CD4-positive, alpha-beta T cell treated with Interleukin-2 at 100 ng/mL for 4 hours (primary cell): ENCODE measurements around the gene USP9Y.

Experiments used
- DNase-seq: peaks from one replicate; pipeline ENCODE4 v3.0.0-alpha.2; 2020; ENCODE audit warnings: low spot score

Gene USP9Y

GRCh38 chrY:12765976-12766375, 64.9 kb downstream of the USP9Y start:
- no peak for DNase-seq

- DNase-seq = no peak
Observed at GRCh38 chrY:12784521-12784920, 83.5 kb downstream of the USP9Y start.

GRCh38 chrY:12793999-12794398, 93.0 kb downstream of the USP9Y start:
- DNase-seq = no peak

- DNase-seq = no peak
Observed at GRCh38 chrY:12808046-12808445, 107.0 kb downstream of the USP9Y start.

- no peak for DNase-seq
Observed at GRCh38 chrY:12809034-12809433, 108.0 kb downstream of the USP9Y start.

GRCh38 chrY:12823408-12823807, 122.4 kb downstream of the USP9Y start:
- DNase-seq = no peak

- no peak for DNase-seq
Observed at GRCh38 chrY:12826791-12827190, 125.8 kb downstream of the USP9Y start.

GRCh38 chrY:12833284-12833683, 132.3 kb downstream of the USP9Y start:
- DNase-seq = no peak

GRCh38 chrY:12837550-12837949, 136.5 kb downstream of the USP9Y start:
- no peak for DNase-seq

- DNase-seq = no peak
Observed at GRCh38 chrY:12841368-12841767, 140.3 kb downstream of the USP9Y start.

GRCh38 chrY:12846793-12847192, 145.8 kb downstream of the USP9Y start:
- no peak for DNase-seq

GRCh38 chrY:12855791-12856275, 154.8 kb downstream of the USP9Y start:
- DNase-seq = no peak

GRCh38 chrY:12867960-12868359, 166.9 kb downstream of the USP9Y start:
- no peak for DNase-seq

- DNase-seq = no peak
Observed at GRCh38 chrY:12896973-12897372, 195.9 kb downstream of the USP9Y start.

GRCh38 chrY:12898604-12899003, 197.6 kb downstream of the USP9Y start:
- DNase-seq = no peak

GRCh38 chrY:12904618-12905516, 203.8 kb downstream of the USP9Y start, which contains the start of gene DDX3Y:
TSS of gene DDX3Y (plus strand) at chrY:12904868. CDS start at chrY:12904937, 69 bp downstream.
- peak; percentile 89 for DNase-seq

- peak; percentile 63 for DNase-seq
Observed at GRCh38 chrY:12905517-12905872, 204.5 kb downstream of the USP9Y start.

- DNase-seq = no peak
Observed at GRCh38 chrY:12905895-12906294, 204.9 kb downstream of the USP9Y start.
